Bladder microvascular endothelial cell (primary cell): ENCODE data around the gene MYLK2. TPM values are rescaled to one million over a fixed set of nuclear protein-coding genes. Genes with fewer than 3 reads are reported as not detected.

ENCODE experiments used
- total RNA-seq: library from RNA; depleted of rRNA; stranded (reverse); fragments of >200 nt; gene quantifications from 2 replicates; pipeline ENCODE4 v1.2.3, GENCODE V29; 2014

The MYLK2 gene
- total RNA-seq: 0.49 and 16.7 TPM in 2 replicates

DNA sequence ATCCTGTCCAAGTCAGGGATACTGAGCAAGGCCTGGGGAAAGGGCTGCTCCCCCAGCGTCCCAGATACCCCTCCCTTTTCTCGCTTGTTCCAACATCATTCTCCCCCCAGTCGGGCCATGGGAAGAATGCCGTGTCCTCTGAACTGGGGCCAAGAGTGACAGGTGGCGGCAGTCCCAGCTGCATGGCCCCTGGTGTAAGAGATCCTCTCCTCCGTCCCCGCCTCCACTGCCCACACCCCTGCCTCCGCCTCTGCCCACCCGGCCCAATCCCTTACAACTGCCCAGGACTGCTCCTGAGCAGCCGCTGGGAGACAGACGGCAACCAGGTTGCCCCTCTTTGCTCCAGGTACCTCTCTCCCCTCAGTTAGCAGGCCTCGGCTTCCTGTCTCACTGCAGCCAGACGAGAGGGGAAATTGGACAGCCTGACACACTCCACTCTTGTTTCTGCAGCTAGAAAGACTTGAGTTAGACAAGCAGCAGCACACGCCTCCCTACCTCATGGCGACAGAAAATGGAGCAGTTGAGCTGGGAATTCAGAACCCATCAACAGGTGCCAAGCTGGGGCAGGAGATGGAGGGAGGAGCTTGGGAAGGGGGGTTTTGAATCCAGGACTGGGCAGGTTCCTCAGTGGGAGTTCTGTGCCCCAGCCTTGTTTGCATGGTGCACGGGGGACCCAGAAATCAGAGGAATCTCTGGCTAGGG, at the start of gene MYLK2:
TSS of gene MYLK2 (plus strand) at position 274 of the 702 bp plus-strand sequence. CDS start at position 499, 225 bp downstream.

DNA sequence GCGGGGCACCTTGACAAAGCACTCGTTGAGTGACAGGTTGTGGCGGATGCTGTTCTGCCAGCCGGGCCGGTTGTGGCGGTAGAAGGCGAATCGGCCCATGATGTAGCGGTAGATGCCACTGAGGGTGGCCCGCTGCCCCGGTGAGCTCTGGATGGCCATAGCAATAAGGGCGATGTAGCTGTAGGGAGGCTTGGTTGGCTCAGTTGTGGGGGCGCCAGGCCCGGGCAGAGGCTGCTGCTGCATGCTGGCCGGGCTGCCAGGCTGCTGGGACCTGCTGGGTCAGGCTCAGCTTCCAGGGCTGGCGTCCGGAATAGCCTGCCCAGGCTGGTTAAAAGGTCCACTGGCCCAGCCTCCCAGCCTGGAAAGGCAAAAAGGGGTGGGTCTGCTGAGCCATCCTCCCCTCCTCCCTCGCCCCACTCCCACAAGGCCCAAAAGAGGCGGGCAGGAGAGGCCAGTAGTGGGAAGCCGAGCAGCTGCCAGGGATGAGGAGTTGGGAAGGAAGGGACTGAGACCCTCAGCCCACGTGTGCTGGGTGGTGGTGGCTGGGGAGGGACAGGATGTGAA, 26.2 kb downstream of the MYLK2 start, which contains the start of gene FOXS1:
TSS of gene FOXS1 (minus strand) at position 305 of the 564 bp plus-strand sequence. CDS start at position 243, 62 bp downstream.

DNA sequence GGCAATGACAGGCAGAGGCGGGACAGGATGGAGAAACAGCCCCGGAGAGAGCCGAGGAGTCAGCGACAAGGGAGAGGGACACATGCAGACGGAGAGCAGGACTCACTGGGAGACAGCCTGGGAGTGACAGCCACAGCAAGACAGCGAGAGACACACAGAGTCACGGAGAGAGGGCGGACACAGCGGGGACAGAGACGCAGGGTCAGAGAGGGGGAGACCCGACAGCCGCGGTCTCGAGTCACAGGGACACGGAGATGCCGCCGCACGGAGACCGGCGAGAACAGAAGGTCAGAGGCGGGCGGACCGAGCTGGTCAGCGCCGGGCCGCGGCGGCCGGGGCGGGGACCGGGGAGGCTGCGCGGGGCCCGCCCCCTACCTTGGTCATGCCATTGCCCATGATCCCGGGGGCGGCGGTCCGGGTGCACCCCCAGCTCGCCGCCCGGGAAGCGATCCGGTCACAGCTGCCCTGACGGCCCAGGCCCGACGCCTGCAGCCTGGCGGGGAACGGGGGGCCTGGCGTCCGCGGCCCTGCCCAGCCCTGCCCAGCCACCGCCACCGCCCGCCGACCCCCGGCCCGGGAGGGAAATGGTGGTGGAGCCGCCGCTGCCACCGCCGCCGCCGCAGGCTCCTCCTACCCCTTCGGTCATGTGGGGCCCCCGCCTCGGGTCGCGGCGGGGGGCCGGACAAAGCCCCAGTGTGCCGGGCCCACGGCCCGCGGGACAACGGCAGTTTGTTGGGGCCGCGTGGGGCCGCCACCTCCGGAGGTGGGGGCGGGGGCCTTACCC, 51.0 kb downstream of the MYLK2 start, which contains the start of the genes DUSP15 and TTLL9:
TSS of gene DUSP15 (minus strand) at position 586 of the 784 bp plus-strand sequence. CDS start at position 396, 190 bp downstream.
TSS of gene TTLL9 (plus strand) at position 693 of the 784 bp plus-strand sequence. CDS start 493 bp downstream, outside the sequence.

Other genes with a start within 250 kb of the MYLK2 start
- 282 and 476 TPM in 2 replicates for gene ID1, start 214.1 kb upstream of the MYLK2 start, total RNA-seq
- gene COX4I2, start 181.4 kb upstream of the MYLK2 start, total RNA-seq: not detected in 2 replicates
- 37.7 and 88.4 TPM in 2 replicates for gene BCL2L1, start 96.5 kb upstream of the MYLK2 start, total RNA-seq
- gene TPX2, start 80.1 kb upstream of the MYLK2 start, total RNA-seq: 25.2 and 35.5 TPM in 2 replicates
- gene FOXS1, start 26.2 kb downstream of the MYLK2 start, total RNA-seq: 0.16 and 0.25 TPM in 2 replicates
- gene DUSP15, start 51.2 kb downstream of the MYLK2 start, total RNA-seq: 0.16 and 0.57 TPM in 2 replicates
- gene TTLL9, start 51.3 kb downstream of the MYLK2 start, total RNA-seq: 0.13 and 0.16 TPM in 2 replicates
- gene PDRG1, start 132.7 kb downstream of the MYLK2 start, total RNA-seq: 4.4 and 6.9 TPM in 2 replicates
- gene XKR7, start 148.8 kb downstream of the MYLK2 start, total RNA-seq: not detected in 2 replicates
- 20.6 and 27.3 TPM in 2 replicates for gene CCM2L, start 191.1 kb downstream of the MYLK2 start, total RNA-seq
- gene HCK, start 232.9 kb downstream of the MYLK2 start, total RNA-seq: 0.06 TPM in 1 of 2 replicates, not detected in the other